Measurements from ENCODE around the gene UBE2H.

The UBE2H gene

GRCh38 chr7:129950191-129950932, 2.4 kb downstream of the UBE2H start:
- DNase-seq (ENCODE audit: low read depth in 2 of 2) = no peak

- no peak for DNase-seq (ENCODE audit: low read depth in 2 of 2)
These were observed 3.2 kb downstream of the UBE2H start for GRCh38 chr7:129949292-129950133.

- DNase-seq (ENCODE audit: low read depth in 2 of 2) = peak; percentile 64 to 66
These were observed 3.9 kb downstream of the UBE2H start for GRCh38 chr7:129948877-129949291.

GRCh38 chr7:129948338-129948737, 4.4 kb downstream of the UBE2H start:
- no peak for DNase-seq (ENCODE audit: low read depth in 2 of 2)

GRCh38 chr7:129947701-129948100, 5.1 kb downstream of the UBE2H start:
- DNase-seq (ENCODE audit: low read depth in 2 of 2) = no peak

- no peak for DNase-seq (ENCODE audit: low read depth in 2 of 2)
These were observed 5.7 kb downstream of the UBE2H start for GRCh38 chr7:129947049-129947448.

GRCh38 chr7:129946282-129946681, 6.5 kb downstream of the UBE2H start:
- no peak for DNase-seq (ENCODE audit: low read depth in 2 of 2)

- DNase-seq (ENCODE audit: low read depth in 2 of 2) = no peak
These were observed 9.4 kb downstream of the UBE2H start for GRCh38 chr7:129943352-129943751.

GRCh38 chr7:129940329-129940728, 12.4 kb downstream of the UBE2H start:
- no peak for DNase-seq (ENCODE audit: low read depth in 2 of 2)

- DNase-seq (ENCODE audit: low read depth in 2 of 2) = no peak
These were observed 12.9 kb downstream of the UBE2H start for GRCh38 chr7:129939881-129940280.

- no peak for DNase-seq (ENCODE audit: low read depth in 2 of 2)
These were observed 19.1 kb downstream of the UBE2H start for GRCh38 chr7:129933627-129934026.

- DNase-seq (ENCODE audit: low read depth in 2 of 2) = no peak
These were observed 26.1 kb downstream of the UBE2H start for GRCh38 chr7:129926618-129927017.

GRCh38 chr7:129925416-129926002, 27.3 kb downstream of the UBE2H start:
- DNase-seq (ENCODE audit: low read depth in 2 of 2) = no peak

GRCh38 chr7:129924602-129925001, 28.2 kb downstream of the UBE2H start:
- DNase-seq (ENCODE audit: low read depth in 2 of 2) = no peak

- DNase-seq (ENCODE audit: low read depth in 2 of 2) = no peak
These were observed 29.1 kb downstream of the UBE2H start for GRCh38 chr7:129923709-129924108.

GRCh38 chr7:129919492-129919891, 33.3 kb downstream of the UBE2H start:
- no peak for DNase-seq (ENCODE audit: low read depth in 2 of 2)

GRCh38 chr7:129918922-129919321, 33.8 kb downstream of the UBE2H start:
- DNase-seq (ENCODE audit: low read depth in 2 of 2) = no peak

- DNase-seq (ENCODE audit: low read depth in 2 of 2) = no peak
These were observed 34.8 kb downstream of the UBE2H start for GRCh38 chr7:129917934-129918333.

GRCh38 chr7:129914536-129915272, 38.1 kb downstream of the UBE2H start:
- DNase-seq (ENCODE audit: low read depth in 2 of 2) = no peak

GRCh38 chr7:129913428-129913827, 39.3 kb downstream of the UBE2H start:
- DNase-seq (ENCODE audit: low read depth in 2 of 2) = no peak

- no peak for DNase-seq (ENCODE audit: low read depth in 2 of 2)
These were observed 41.0 kb downstream of the UBE2H start for GRCh38 chr7:129911790-129912189.

- no peak for DNase-seq (ENCODE audit: low read depth in 2 of 2)
These were observed 43.1 kb downstream of the UBE2H start for GRCh38 chr7:129909669-129910068.

Measured in stimulated activated CD8-positive, alpha-beta memory T cell treated with anti-CD3 and anti-CD28 coated beads, Interleukin-7, amount 100 ng/mL, for 1 hour (primary cell).